ENCODE data around the gene ADAMTS20.
"Not testable (repeated sequence)": the region's sequence is repeated elsewhere in the genome, so short reads cannot be mapped to it uniquely, and the experiment has no call there.

Gene ADAMTS20

DNA sequence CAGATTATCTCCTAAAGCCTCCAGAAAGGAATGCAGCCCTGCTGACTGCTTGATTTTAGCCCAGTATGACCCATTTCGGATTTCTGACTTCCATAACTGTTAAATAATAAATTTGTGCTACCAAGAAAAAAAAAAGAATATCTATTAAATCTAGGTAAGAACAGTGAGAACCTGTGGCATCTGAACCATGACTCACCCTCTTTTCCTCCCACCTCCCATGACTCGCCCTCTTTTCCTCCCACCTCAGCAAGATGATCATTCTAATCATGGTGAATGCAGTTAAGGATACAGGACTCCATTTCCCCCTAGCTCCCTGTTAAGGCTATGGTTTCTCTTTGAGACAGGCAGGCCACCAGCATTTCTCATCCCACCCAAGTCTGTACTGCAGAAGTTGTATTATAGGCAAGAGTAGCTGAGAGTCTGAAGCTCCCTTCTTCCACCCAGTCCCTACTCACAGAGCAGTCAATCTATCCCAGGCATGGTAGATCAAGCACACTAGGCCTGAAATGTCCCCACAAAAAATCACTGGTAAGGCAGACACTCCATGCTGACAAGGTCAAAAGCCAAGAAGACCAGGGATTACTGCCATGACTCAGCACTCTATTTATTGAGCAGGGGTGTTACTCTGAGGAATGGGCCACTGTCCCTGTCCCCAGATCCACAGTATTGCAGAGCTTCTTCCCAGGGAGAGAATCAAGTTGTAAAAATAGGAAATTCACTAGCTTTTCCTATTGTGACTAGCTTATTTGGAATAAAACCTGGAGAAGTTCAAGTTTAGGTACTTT lies 188.9 kb downstream of the ADAMTS20 start:
- no peaks in the 10 kb centered on the region for H3K36me3 ChIP-seq (replicated peaks)
- H3K9me3 ChIP-seq = no peaks in the 10 kb centered on the region
- no peak for DNase-seq (ENCODE audit: low spot score in 2 of 2)
- in situ Hi-C loops (cut with MboI; ENCODE audit: low sequenced_read_pairs) = no loop called here
- no peaks in the 10 kb centered on the region for H3K27me3 ChIP-seq (ENCODE audit: low read depth)
- no peak overlapping the region for H3K4me3 ChIP-seq
- H3K4me1 ChIP-seq = no peaks in the 10 kb centered on the region

DNA sequence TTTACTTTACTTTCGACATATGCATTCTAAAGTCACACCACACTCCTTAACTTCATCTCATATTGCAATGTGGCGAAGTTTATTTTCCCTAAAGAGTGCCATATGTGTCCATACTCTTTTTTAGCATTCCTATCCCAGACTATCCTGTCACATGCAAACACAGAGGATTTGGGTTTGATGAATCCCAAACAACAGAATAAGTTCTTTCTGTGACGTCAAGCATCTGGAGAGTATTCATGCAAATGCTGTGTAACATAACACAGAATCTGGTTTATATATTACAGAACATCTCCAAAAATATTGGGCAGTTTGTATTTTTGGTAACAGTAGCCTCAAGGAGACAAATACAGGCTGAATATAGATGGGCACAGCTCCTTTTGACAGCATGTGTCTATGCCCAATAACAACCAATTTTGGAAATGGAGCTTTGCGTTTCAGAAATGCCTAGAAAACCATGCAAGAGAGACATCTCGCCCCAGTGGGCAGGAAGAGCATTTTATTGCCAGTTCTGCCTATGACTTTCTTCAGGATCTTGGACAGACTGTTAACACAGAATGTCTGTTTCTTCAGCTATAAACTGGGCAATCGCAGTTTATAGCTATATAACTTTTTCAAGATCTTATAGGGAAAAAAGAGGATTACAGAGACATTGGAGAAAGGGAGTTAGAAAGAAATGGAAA lies 190.8 kb downstream of the ADAMTS20 start:
- Histone ChIP-seq H3K27me3 (ENCODE audit: low read depth) (no peaks in the 10 kb centered on the region), H3K4me1 (no peaks in the 10 kb centered on the region), H3K9me3 (no peaks in the 10 kb centered on the region), H3K36me3 (replicated peaks) (no peaks in the 10 kb centered on the region), H3K4me3 (no peak overlapping the region)
- in situ Hi-C loops (cut with MboI; ENCODE audit: low sequenced_read_pairs) = no loop called here
- no peak for DNase-seq (ENCODE audit: low spot score in 2 of 2)

DNA sequence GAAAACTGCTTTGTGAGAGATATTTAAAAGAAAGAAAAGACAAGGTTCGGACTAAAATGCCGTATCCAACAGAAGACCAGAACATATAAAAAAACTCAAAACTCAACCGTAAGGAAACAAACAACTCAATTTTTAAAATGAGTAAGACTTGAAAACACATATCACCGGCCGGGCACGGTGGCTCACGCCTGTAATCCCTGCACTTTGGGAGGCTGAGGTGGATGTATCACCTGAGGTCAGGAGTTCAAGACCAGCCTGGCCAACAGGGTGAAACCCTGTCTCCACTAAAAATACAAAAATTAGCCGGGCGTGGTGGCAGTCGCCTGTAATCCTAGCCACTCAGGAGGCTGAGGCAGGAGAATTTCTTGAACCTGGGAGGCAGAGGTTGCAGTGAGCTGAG lies 192.0 kb downstream of the ADAMTS20 start:
- in situ Hi-C loops (cut with MboI; ENCODE audit: low sequenced_read_pairs); H3K4me3 ChIP-seq; H3K36me3 ChIP-seq (replicated peaks); H3K4me1 ChIP-seq; DNase-seq (ENCODE audit: low spot score in 2 of 2); H3K9me3 ChIP-seq; H3K27me3 ChIP-seq (ENCODE audit: low read depth): not testable (repeated sequence)

DNA sequence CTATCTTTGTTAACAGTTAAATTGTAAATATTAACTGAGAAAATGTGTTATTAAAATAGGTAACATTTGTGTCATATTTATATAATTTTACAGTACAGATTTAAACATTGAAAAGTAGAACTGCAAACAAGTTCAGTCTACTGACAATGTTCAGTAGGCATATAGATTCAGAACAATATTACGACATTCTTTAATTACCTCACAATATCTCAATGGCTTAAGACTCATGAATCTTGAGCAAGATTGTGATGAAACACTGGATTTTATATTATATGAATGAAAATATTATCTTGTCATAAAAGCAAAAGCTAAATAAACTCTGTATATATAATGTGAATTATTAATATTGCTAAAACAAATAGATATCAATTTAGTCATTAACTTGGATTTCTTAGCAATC lies 194.9 kb downstream of the ADAMTS20 start:
- no peaks in the 10 kb centered on the region for H3K4me1 ChIP-seq
- in situ Hi-C loops (cut with MboI; ENCODE audit: low sequenced_read_pairs) = no loop called here
- DNase-seq (ENCODE audit: low spot score in 2 of 2) = no peak

DNA sequence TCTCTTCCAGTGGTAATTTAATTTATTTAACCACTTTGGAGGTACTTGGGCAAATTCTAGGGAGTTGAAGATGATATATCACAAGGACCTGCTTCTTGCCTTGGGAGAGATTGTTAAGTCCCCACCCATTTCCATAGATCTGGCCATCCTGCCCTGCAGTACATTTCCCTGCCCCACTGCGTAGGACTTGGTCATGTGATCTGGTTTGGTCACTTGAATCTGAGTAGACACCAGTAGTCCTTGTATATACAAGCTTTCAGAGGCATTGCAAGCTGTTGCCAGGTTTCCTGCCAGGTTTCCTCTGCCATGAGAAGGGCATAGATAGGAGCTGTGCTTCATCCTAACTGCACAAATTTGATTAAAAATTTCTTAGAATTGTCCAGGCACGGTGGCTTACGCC lies 200.0 kb downstream of the ADAMTS20 start:
- in situ Hi-C loops (cut with MboI; ENCODE audit: low sequenced_read_pairs) = no loop called here
- H3K9me3 ChIP-seq = no peaks in the 10 kb centered on the region
- peaks cover 4% of the 10 kb centered on the region; the same call in 1 of the 2 replicates for H3K27me3 ChIP-seq (ENCODE audit: low read depth)
- no peaks in the 10 kb centered on the region for H3K36me3 ChIP-seq (replicated peaks)
- no peak overlapping the region for H3K4me3 ChIP-seq
- no peaks in the 10 kb centered on the region for H3K4me1 ChIP-seq
- no peak for DNase-seq (ENCODE audit: low spot score in 2 of 2)

More for the DNA sequence above, 194.9 kb downstream of the ADAMTS20 start:
- Histone ChIP-seq H3K4me3 (no peak overlapping the region), H3K36me3 (replicated peaks) (no peaks in the 10 kb centered on the region), H3K9me3 (no peaks in the 10 kb centered on the region), H3K27me3 (ENCODE audit: low read depth) (peaks cover 4% of the 10 kb centered on the region; the same call in 1 of the 2 replicates)

DNA sequence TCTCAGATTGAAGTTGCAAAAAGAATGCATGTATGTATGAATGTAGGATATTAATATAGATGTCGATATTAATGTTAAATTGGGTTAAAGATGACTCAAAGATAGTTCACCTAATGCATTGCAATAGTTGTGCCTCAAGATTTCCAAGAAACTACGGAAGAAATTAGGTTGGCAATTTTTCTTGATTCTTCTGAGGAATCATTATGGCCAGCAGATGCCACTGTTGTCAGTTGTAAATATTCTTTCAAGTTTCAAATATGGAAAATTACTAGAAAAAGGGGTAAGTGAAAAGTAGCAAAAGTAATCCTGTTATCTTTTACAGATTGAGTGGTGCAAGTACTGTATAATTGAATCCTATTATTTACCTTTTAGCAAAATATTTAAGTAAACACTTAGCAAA lies 202.1 kb downstream of the ADAMTS20 start:
- DNase-seq (ENCODE audit: low spot score in 2 of 2) = no peak
- Histone ChIP-seq H3K27me3 (ENCODE audit: low read depth) (peaks cover under 1% of the 10 kb centered on the region; the same call in 1 of the 2 replicates), H3K36me3 (replicated peaks) (no peaks in the 10 kb centered on the region), H3K4me3 (no peak overlapping the region), H3K4me1 (no peaks in the 10 kb centered on the region), H3K9me3 (0 out of 2 replicates have a peak, but pooled peaks cover 4% of the 10 kb centered on the region)
- in situ Hi-C loops (cut with MboI; ENCODE audit: low sequenced_read_pairs) = no loop called here

DNA sequence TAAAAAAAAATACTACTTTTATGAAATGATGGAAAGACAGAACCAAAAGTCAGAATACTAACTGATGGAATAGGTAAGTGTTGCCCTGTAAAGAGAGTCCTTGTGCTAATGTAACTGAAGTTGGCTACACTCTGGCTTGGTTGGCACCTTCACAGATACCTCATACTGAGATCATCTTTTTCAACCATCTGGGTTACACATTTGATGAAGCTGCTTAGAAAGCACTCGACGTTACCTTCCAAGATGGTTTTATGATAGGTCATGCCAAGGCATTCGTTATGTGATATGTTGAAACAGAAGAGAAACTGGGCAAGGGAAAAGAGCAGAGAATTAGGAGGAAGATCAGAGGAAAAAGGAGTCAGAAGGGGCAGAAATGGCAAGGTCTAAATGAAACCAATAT lies 203.8 kb downstream of the ADAMTS20 start:
- no peaks in the 10 kb centered on the region for H3K36me3 ChIP-seq (replicated peaks)
- peaks cover 11% of the 10 kb centered on the region; the same call in 1 of the 2 replicates for H3K9me3 ChIP-seq
- H3K4me3 ChIP-seq = no peak overlapping the region
- DNase-seq (ENCODE audit: low spot score in 2 of 2) = no peak
- no peaks in the 10 kb centered on the region for H3K27me3 ChIP-seq (ENCODE audit: low read depth)
- in situ Hi-C loops (cut with MboI; ENCODE audit: low sequenced_read_pairs) = no loop called here
- no peaks in the 10 kb centered on the region for H3K4me1 ChIP-seq

DNA sequence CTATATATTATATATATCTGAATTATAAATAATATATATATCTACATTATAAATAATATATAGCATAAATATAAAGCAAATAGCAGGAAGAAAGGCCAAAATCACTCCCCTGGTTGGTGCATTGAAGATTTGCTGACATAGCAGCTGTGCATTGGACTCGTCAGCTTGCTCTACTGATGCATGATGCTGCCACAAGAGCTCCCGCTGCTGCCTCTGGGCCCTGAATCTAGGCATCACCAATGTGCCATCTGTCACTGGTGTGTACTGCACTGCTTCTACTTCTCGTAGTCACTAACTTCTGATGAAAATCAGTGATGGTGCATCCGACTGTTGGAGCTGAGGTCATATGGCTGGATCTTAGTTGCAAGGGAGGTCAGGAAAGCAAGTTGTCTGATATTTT lies 205.0 kb downstream of the ADAMTS20 start:
- H3K9me3 ChIP-seq = peaks cover 11% of the 10 kb centered on the region; the same call in 1 of the 2 replicates
- in situ Hi-C loops (cut with MboI; ENCODE audit: low sequenced_read_pairs) = no loop called here
- no peaks in the 10 kb centered on the region for H3K36me3 ChIP-seq (replicated peaks)
- no peaks in the 10 kb centered on the region for H3K27me3 ChIP-seq (ENCODE audit: low read depth)
- DNase-seq (ENCODE audit: low spot score in 2 of 2) = no peak
- no peaks in the 10 kb centered on the region for H3K4me1 ChIP-seq
- no peak overlapping the region for H3K4me3 ChIP-seq

DNA sequence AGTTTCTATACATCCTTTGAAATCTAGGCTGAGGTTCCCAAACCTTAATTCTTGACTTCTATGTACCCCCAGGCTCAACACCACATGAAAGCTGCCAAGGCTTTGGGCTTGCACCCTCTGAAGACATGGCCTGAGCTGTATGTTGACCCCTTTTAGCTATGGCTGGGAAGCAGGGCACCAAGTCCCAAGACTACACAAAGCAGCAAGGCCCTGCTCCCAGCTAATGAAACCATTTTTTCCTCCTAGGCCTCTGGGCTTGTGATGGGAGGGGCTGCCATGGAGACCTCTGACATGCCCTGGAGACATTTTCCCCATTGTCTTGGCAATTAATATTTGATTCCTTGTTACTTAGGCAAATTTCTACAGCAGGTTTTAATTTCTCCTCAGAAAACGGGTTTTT lies 207.0 kb downstream of the ADAMTS20 start:
- no peaks in the 10 kb centered on the region for H3K27me3 ChIP-seq (ENCODE audit: low read depth)
- peaks cover 11% of the 10 kb centered on the region; the same call in 1 of the 2 replicates for H3K9me3 ChIP-seq
- no peaks in the 10 kb centered on the region for H3K4me1 ChIP-seq
- no peak for DNase-seq (ENCODE audit: low spot score in 2 of 2)
- in situ Hi-C loops (cut with MboI; ENCODE audit: low sequenced_read_pairs) = no loop called here
- H3K36me3 ChIP-seq (replicated peaks) = no peaks in the 10 kb centered on the region
- no peak overlapping the region for H3K4me3 ChIP-seq

DNA sequence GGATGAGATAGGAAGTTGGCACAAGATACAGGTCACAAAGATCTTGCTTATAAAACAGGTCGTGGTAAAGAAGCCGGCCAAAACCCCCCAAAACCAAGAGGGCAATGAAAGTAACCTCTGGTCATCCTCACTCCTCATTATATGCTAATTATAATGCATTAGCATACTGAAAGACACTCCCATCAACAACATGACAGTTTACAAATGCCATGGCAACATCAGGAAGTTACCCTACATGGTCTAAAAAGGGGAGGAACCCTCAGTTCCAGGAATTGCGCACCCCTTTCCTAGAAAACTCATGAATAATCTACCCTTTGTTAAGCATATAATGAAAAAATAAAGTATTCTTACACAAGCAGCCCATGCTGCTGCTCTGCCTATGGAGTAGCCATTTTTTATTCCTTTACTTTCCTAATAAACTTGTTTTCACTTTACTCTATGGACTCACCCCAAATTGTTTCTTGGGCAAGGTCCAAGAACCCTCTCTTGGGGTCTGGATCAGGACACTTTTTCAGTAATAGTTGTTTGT lies 210.2 kb downstream of the ADAMTS20 start:
- in situ Hi-C loops (cut with MboI; ENCODE audit: low sequenced_read_pairs); H3K4me1 ChIP-seq; H3K27me3 ChIP-seq (ENCODE audit: low read depth); H3K4me3 ChIP-seq; DNase-seq (ENCODE audit: low spot score in 2 of 2); H3K36me3 ChIP-seq (replicated peaks): not testable (repeated sequence)
- peaks cover 11% of the 10 kb centered on the region; the same call in 1 of the 2 replicates for H3K9me3 ChIP-seq

DNA sequence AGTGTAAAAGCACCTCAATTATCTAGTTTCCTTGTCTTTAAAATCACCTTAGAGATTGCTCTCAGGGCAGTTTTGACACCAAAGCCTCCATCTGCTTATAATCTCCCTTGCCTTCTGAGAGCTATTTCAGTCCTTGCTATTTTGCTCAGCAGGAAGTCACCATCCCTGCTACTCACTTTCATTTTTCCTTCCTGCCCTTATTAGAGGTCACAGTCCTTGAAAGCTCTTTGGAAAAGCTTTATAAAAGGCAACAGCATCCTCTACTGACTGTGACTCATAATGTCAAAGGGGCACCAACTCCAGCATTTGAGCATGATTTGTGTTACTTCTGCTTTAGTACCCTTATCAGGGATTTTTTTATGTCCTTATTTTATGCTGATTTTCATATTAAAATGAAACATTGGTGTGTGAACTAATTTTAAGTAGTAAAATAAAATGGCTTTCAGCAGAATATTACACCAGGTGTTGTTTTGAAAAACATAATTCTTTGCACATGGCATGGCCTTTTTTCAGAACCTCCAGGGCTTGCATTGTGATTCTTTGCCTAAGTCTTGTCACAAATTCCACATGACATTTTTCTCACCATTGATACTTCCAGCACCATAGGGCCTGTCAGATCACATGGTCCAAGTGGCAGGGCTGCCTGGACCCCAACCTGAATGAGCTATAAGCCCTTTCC lies 213.0 kb downstream of the ADAMTS20 start:
- DNase-seq (ENCODE audit: low spot score in 2 of 2) = peak; percentile 9 to 76
- H3K27me3 ChIP-seq (ENCODE audit: low read depth) = no peaks in the 10 kb centered on the region
- H3K4me1 ChIP-seq = peaks cover 4% of the 10 kb centered on the region
- H3K36me3 ChIP-seq (replicated peaks) = no peaks in the 10 kb centered on the region
- no peaks in the 10 kb centered on the region for H3K9me3 ChIP-seq
- in situ Hi-C loops (cut with MboI; ENCODE audit: low sequenced_read_pairs) = no loop called here
- H3K4me3 ChIP-seq = no peak overlapping the region

DNA sequence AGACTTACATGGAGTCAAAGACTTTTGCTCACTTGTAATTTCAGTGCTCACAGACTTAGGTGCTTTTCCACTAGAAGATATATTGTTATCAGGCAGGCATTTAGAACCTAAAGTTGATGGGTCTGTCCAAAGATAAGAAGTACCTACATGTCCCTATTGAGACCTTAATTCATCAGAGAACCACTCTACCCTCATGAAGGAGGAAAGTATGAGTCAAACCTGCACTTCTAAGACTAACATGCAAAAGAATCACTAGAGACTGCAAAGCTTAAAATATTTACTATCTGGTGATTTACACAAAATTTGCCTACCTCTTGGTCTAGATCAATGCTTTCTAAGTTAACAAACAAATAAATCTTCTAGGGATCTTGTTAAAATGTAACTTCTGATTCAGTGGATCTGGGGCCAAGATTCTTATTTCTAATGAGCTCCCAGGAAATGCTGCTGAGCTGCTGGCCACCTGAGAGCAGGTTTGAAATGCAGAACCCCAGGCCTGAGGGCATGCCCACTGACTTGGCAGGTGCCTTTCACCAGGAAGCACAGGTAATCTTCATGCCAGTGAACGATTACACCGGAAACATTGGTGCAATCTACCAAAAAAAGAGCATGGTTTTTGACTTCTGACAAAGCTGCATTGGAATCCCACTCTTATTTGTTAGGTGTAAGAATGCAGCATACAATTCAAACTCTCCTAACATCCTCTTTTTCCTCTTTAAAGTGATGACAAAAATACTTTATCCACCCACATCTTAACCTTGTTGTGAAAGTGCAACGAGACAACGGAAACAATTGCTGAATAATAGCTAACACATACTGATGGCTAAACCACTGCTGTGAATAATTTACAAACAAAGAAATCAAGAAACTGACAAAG lies 214.2 kb downstream of the ADAMTS20 start:
- Histone ChIP-seq H3K36me3 (replicated peaks) (no peaks in the 10 kb centered on the region), H3K4me3 (no peak overlapping the region), H3K4me1 (peaks cover 4% of the 10 kb centered on the region), H3K27me3 (ENCODE audit: low read depth) (no peaks in the 10 kb centered on the region), H3K9me3 (no peaks in the 10 kb centered on the region)
- no peak for DNase-seq (ENCODE audit: low spot score in 2 of 2)
- in situ Hi-C loops (cut with MboI; ENCODE audit: low sequenced_read_pairs) = no loop called here

DNA sequence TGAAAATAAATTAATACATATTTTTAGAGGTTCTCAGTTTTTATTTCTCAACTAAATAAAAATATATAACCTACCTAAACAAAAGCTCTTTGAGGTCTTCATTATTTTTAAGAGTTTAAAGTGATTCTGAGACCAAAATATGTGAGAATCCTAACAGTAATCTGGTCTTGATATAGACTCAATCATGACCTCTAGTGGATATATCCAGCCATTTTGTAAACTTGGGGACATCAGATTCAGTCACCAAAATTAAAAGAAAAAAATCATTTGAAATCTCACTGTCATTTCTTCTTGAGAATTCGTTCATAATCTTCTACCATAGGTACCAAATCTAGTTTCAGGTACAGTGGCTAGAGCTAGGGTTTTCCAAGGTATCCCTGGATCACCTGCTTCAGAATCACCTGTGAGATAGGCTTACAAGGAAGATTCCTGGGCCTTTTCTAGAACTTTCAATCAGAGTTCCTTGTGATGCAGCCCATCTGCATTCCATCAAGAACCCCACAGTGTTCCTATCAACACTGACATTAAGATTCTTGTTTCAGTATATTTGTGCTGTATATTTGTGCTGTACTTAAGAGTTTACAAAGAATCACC lies 214.9 kb downstream of the ADAMTS20 start:
- no peaks in the 10 kb centered on the region for H3K9me3 ChIP-seq
- no peak overlapping the region for H3K4me3 ChIP-seq
- no peaks in the 10 kb centered on the region for H3K27me3 ChIP-seq (ENCODE audit: low read depth)
- peak in 1 of 2 experiments; percentile 42 for DNase-seq (ENCODE audit: low spot score in 2 of 2)
- H3K36me3 ChIP-seq (replicated peaks) = no peaks in the 10 kb centered on the region
- H3K4me1 ChIP-seq = peaks cover 4% of the 10 kb centered on the region
- in situ Hi-C loops (cut with MboI; ENCODE audit: low sequenced_read_pairs) = no loop called here

Data from HAP-1 (cell line).